SJSA1 (cell line): ENCODE measurements around the gene TRIM39. TPM values are rescaled to one million over a fixed set of nuclear protein-coding genes. Genes with fewer than 3 reads are reported as not detected.
A peak's percentile ranks its signal among the peaks of the same experiment; 100 is the strongest.

Experiments used
- DNase-seq, 2 experiments: peaks; one replicate each; pipeline ENCODE4 v3.0.0-alpha.2; 2015 to 2020; ENCODE audit warnings: low spot score in 2 of 2, low read depth in 1 of 2
- H3K27ac ChIP-seq: fragments of 250-450 bp; sonication (Bioruptor Pico); 2 replicates; pipeline ENCODE4 v1.5.1; 2020; ENCODE audit warnings: mild to moderate bottlenecking, moderate library complexity
- H3K27me3 ChIP-seq: fragments of 250-450 bp; sonication (Bioruptor Pico); replicated peaks from 2 replicates; pipeline ENCODE4 v1.5.1; 2020; ENCODE audit warnings: mild to moderate bottlenecking, moderate library complexity
- H3K36me3 ChIP-seq: fragments of 250-450 bp; sonication (Bioruptor Pico); 2 replicates; pipeline ENCODE4 v1.5.1; 2020; ENCODE audit warnings: mild to moderate bottlenecking
- H3K4me1 ChIP-seq: fragments of 250-450 bp; sonication (Bioruptor Pico); replicated peaks from 2 replicates; pipeline ENCODE4 v1.6.1; 2021; ENCODE audit warnings: mild to moderate bottlenecking
- H3K4me3 ChIP-seq: fragments of 250-450 bp; sonication (Bioruptor Pico); 2 replicates; pipeline ENCODE4 v1.5.1; 2020; ENCODE audit warnings: mild to moderate bottlenecking
- H3K9me3 ChIP-seq: fragments of 250-450 bp; sonication (Bioruptor Pico); replicated peaks from 2 replicates; pipeline ENCODE4 v1.5.1; 2020; ENCODE audit warnings: mild to moderate bottlenecking
- total RNA-seq: library from RNA; depleted of rRNA; stranded (reverse); fragments of >200 nt; shearing (Covaris generic); gene quantifications from 2 replicates; pipeline ENCODE4 v1.2.3, GENCODE V29; 2014

TRIM39 gene
- total RNA-seq, 1 experiment from 2014 or later: 9.0 TPM

DNA sequence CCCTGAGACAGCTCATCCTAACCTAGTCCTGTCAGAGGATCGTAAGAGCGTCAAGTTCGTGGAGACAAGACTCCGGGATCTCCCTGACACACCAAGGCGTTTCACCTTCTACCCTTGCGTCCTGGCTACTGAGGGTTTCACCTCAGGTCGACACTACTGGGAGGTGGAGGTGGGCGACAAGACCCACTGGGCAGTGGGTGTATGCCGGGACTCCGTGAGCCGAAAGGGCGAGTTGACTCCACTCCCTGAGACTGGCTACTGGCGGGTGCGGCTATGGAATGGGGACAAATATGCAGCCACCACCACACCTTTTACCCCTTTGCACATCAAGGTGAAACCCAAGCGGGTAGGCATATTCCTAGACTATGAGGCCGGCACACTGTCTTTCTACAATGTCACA, 15.0 kb downstream of the TRIM39 start:
- H3K27me3 ChIP-seq: no peaks in the 10 kb centered on the region
- no peaks in the 10 kb centered on the region for H3K9me3 ChIP-seq
- no peak overlapping the region for H3K27ac ChIP-seq
- no peak overlapping the region for H3K4me3 ChIP-seq
- peaks cover 3% of the 10 kb centered on the region; the same call in 1 of the 2 replicates for H3K4me1 ChIP-seq
- peaks cover 47% of the 10 kb centered on the region for H3K36me3 ChIP-seq
- DNase-seq: no peak

DNA sequence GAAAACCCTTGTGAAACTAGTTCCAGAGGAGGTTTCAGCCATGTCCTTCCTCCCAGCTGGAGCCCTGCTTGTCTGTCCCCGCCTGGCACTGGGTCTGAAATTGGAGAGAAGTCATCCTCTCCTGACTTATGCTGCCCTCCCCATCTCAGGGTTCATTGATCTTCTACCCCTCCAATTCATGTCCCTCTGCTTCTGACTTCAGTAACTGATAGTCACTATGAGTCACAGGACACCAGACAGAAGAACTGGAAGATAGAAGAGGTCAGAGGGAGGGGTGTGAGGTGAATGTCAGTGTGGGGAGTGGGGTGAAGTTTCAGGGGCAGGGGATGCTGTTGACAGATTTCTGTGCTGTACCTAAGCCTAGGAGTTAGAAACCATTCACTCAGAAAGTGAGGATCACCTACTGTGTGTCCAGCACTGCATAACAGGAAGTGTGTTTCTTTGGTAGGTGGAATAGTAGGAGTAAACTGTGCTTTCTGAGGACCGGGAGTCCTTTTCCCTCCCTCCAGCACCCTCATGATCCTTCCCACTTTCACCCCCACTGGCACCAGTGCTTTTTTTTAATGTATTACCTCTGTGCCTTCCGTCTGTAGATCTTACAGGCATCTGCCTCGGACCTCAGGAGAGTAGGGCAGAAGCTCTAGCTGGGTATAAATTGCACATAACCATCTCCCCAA, 17.6 kb downstream of the TRIM39 start:
- Histone ChIP-seq H3K27me3 (peaks cover 5% of the 10 kb centered on the region), H3K27ac (no peak overlapping the region), H3K9me3 (no peaks in the 10 kb centered on the region), H3K4me1 (peaks cover 3% of the 10 kb centered on the region; the same call in 1 of the 2 replicates), H3K36me3 (peaks cover 27% of the 10 kb centered on the region), H3K4me3 (peak overlapping the region; percentile 72; the same call in 1 of the 2 replicates)
- no peak for DNase-seq

GRCh38 chr6:30344868-30345671, 18.3 kb downstream of the TRIM39 start, which contains the start of gene RPP21:
RPP21 (plus strand) TSS chr6:30345156; CDS start chr6:30345172, 16 bp downstream.
- Histone ChIP-seq H3K9me3 (no peaks in the 10 kb centered on the region), H3K27me3 (peaks cover 12% of the 10 kb centered on the region), H3K4me3 (peak within 1 kb of the TSS; percentile 72), H3K27ac (0 out of 2 replicates have a peak within 1 kb of the TSS, but pooled peaks have one; percentile 13), H3K36me3 (peaks cover 23% of the 10 kb centered on the region), H3K4me1 (peaks cover 3% of the 10 kb centered on the region; the same call in 1 of the 2 replicates)
- peak; percentile 81 to 82 for DNase-seq

- peaks cover 16% of the 10 kb centered on the region; the same call in 1 of the 2 replicates for H3K36me3 ChIP-seq
- peak overlapping the region; percentile 72 for H3K4me3 ChIP-seq
- H3K4me1 ChIP-seq: peaks cover 3% of the 10 kb centered on the region; the same call in 1 of the 2 replicates
- H3K27ac ChIP-seq: no peak overlapping the region
- H3K27me3 ChIP-seq: peaks cover 12% of the 10 kb centered on the region
- DNase-seq: no peak
- no peaks in the 10 kb centered on the region for H3K9me3 ChIP-seq
These were observed 19.1 kb downstream of the TRIM39 start for GRCh38 chr6:30345852-30346251.

DNA sequence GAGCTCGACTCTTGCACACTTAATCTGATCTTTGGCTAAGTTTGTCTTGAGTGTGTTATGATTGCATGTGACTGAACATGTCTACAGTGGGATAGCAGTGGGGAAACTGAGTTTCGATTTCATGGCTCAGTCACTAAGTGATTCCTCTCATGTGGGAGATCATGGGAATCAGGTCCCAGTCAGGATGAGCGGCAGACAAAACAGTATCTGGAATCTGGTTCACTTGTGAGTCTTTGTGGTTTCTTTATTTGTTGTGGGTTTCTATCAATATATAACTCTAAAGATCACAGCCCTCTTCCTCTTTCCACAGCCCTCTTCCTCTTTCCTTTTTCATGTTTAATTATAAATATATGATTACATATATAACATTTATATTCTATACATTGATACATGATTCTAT, 22.2 kb downstream of the TRIM39 start:
- DNase-seq: no peak
- Histone ChIP-seq H3K4me3 (no peak overlapping the region), H3K27ac (no peak overlapping the region), H3K36me3 (peaks cover 7% of the 10 kb centered on the region; the same call in 1 of the 2 replicates), H3K4me1 (peaks cover 3% of the 10 kb centered on the region; the same call in 1 of the 2 replicates), H3K9me3 (no peaks in the 10 kb centered on the region), H3K27me3 (peaks cover 31% of the 10 kb centered on the region)

- peaks cover 35% of the 10 kb centered on the region for H3K27me3 ChIP-seq
- H3K9me3 ChIP-seq: no peaks in the 10 kb centered on the region
- H3K27ac ChIP-seq: no peak overlapping the region
- H3K4me1 ChIP-seq: peaks cover 3% of the 10 kb centered on the region; the same call in 1 of the 2 replicates
- no peak for DNase-seq
- no peak overlapping the region for H3K4me3 ChIP-seq
- H3K36me3 ChIP-seq: peaks cover 7% of the 10 kb centered on the region; the same call in 1 of the 2 replicates
These were observed 22.9 kb downstream of the TRIM39 start for GRCh38 chr6:30349421-30350177.

- H3K27me3 ChIP-seq: peaks cover 38% of the 10 kb centered on the region
- H3K4me3 ChIP-seq: no peak overlapping the region
- H3K27ac ChIP-seq: no peak overlapping the region
- no peaks in the 10 kb centered on the region for H3K9me3 ChIP-seq
- peaks cover 7% of the 10 kb centered on the region; the same call in 1 of the 2 replicates for H3K36me3 ChIP-seq
- DNase-seq: peak in 1 of 2 experiments; percentile 41
- peaks cover 3% of the 10 kb centered on the region; the same call in 1 of the 2 replicates for H3K4me1 ChIP-seq
These were observed 23.8 kb downstream of the TRIM39 start for GRCh38 chr6:30350524-30350923.

DNA sequence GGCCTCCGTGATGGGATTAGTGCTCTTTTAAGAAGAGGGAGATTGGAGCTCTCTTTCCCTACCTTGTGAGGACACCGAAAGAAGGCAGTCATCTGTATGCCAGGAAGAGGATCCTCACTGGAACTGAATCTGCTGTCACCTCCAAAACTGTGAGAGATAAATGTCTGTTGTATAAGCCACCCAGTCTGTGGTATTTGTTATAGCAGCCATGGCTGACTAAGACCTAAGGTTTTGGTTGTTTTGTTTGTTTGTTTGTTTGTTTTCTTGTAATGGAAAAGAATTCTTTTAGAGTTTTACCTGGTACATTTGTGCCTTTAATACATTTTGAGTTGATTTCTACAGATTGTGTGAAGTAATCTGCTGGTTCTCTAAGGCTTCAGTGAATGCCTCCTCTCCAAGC, 25.8 kb downstream of the TRIM39 start:
- no peak for DNase-seq
- Histone ChIP-seq H3K4me3 (no peak overlapping the region), H3K4me1 (no peaks in the 10 kb centered on the region), H3K27ac (no peak overlapping the region), H3K9me3 (no peaks in the 10 kb centered on the region), H3K27me3 (peaks cover 52% of the 10 kb centered on the region), H3K36me3 (no peaks in the 10 kb centered on the region)

- no peaks in the 10 kb centered on the region for H3K9me3 ChIP-seq
These were observed 28.6 kb downstream of the TRIM39 start for GRCh38 chr6:30355281-30355680.

GRCh38 chr6:30356536-30356935, 29.8 kb downstream of the TRIM39 start:
- H3K4me3 ChIP-seq: no peak overlapping the region
- H3K4me1 ChIP-seq: peaks cover 4% of the 10 kb centered on the region; the same call in 1 of the 2 replicates
- no peaks in the 10 kb centered on the region for H3K36me3 ChIP-seq
- no peak overlapping the region for H3K27ac ChIP-seq
- H3K27me3 ChIP-seq: peaks cover 80% of the 10 kb centered on the region
- no peak for DNase-seq
- no peaks in the 10 kb centered on the region for H3K9me3 ChIP-seq

More at GRCh38 chr6:30355281-30355680, 28.6 kb downstream of the TRIM39 start:
- no peak for DNase-seq
- Histone ChIP-seq H3K27ac (no peak overlapping the region), H3K4me1 (peaks cover 4% of the 10 kb centered on the region; the same call in 1 of the 2 replicates), H3K27me3 (peaks cover 67% of the 10 kb centered on the region), H3K4me3 (no peak overlapping the region), H3K36me3 (no peaks in the 10 kb centered on the region)

- Histone ChIP-seq H3K4me1 (peaks cover 4% of the 10 kb centered on the region; the same call in 1 of the 2 replicates), H3K27me3 (peaks cover 82% of the 10 kb centered on the region), H3K4me3 (no peak overlapping the region)
These were observed 31.2 kb downstream of the TRIM39 start for GRCh38 chr6:30357678-30358540.

GRCh38 chr6:30359276-30359675, 32.5 kb downstream of the TRIM39 start:
- H3K9me3 ChIP-seq: no peaks in the 10 kb centered on the region
- H3K27ac ChIP-seq: no peak overlapping the region
- H3K4me3 ChIP-seq: no peak overlapping the region
- H3K4me1 ChIP-seq: peaks cover 4% of the 10 kb centered on the region; the same call in 1 of the 2 replicates
- DNase-seq: no peak
- no peaks in the 10 kb centered on the region for H3K36me3 ChIP-seq
- peaks cover 78% of the 10 kb centered on the region for H3K27me3 ChIP-seq

More at GRCh38 chr6:30357678-30358540, 31.2 kb downstream of the TRIM39 start:
- no peaks in the 10 kb centered on the region for H3K36me3 ChIP-seq
- peak; percentile 46 to 52 for DNase-seq
- no peaks in the 10 kb centered on the region for H3K9me3 ChIP-seq
- H3K27ac ChIP-seq: no peak overlapping the region
